MCF 10A (cell line): ENCODE results near the gene ART1. TPM values are rescaled to one million over a fixed set of nuclear protein-coding genes. Genes with fewer than 3 reads are reported as not detected.
A peak's percentile ranks its signal among the peaks of the same experiment; 100 is the strongest.
"Not testable (repeated sequence)": the region's sequence is repeated elsewhere in the genome, so short reads cannot be mapped to it uniquely, and the experiment has no call there.

Experiments used
- BruUV-seq: library from RNA; stranded (reverse); fragments of 400-500 nt; replicated peaks from 2 replicates; lab custom pipeline; 2021; lab: Mats Ljungman, UMichigan
- CTCF ChIA-PET: fragments of 300-600 bp; sonication (Branson Sonifier 250); formaldehyde crosslinking; extraction: SDS; loops from one replicate; lab custom pipeline; 2021; ENCODE audit warnings: antibody characterized with exemption, inconsistent platforms; lab: Yijun Ruan, JAX
- POLR2A ChIA-PET: fragments of 300-600, 350-650 bp; sonication (Branson Sonifier 250); formaldehyde crosslinking; extraction: SDS; loops from one replicate; lab custom pipeline; 2020; ENCODE audit warnings: antibody characterized with exemption, inconsistent platforms; lab: Yijun Ruan, JAX
- DNase-seq: peaks from one replicate; pipeline ENCODE4 v3.0.0-alpha.2; 2018; ENCODE audit not compliant: unreplicated experiment
- H3K27ac Mint-ChIP-seq: one replicate; pipeline ENCODE4 v1.8.0; 2022; ENCODE audit warnings: mild to moderate bottlenecking, low read depth, mixed read lengths; ENCODE audit not compliant: unreplicated experiment
- H3K27me3 Mint-ChIP-seq: one replicate; pipeline ENCODE4 v1.8.0; 2022; ENCODE audit warnings: mixed read lengths; ENCODE audit not compliant: insufficient read depth, unreplicated experiment
- H3K36me3 Mint-ChIP-seq: one replicate; pipeline ENCODE4 v1.8.0; 2022; ENCODE audit warnings: mild to moderate bottlenecking, moderate library complexity, mixed read lengths; ENCODE audit not compliant: insufficient read depth, unreplicated experiment
- H3K4me1 Mint-ChIP-seq: one replicate; pipeline ENCODE4 v1.8.0; 2022; ENCODE audit warnings: mixed read lengths; ENCODE audit not compliant: insufficient read depth, unreplicated experiment
- H3K4me3 Mint-ChIP-seq: one replicate; pipeline ENCODE4 v1.8.0; 2022; ENCODE audit warnings: mild to moderate bottlenecking, moderate library complexity, mixed read lengths; ENCODE audit not compliant: unreplicated experiment
- H3K9me3 Mint-ChIP-seq: one replicate; pipeline ENCODE4 v1.8.0; 2022; ENCODE audit warnings: mixed read lengths; ENCODE audit not compliant: unreplicated experiment
- intact Hi-C: fragments of 100-400 bp; cut with micrococcal nuclease; formaldehyde crosslinking; loops from 2 replicates; pipeline ENCODE4 v1.14.1; 2022
- total RNA-seq: library from RNA; stranded (reverse); gene quantifications from 2 replicates; pipeline ENCODE4 v1.2.3, GENCODE V29; 2022
- TF ChIP-seq, protein P1 (sequence below): fragments of 200-600 bp; IDR thresholded peaks from one replicate; pipeline ENCODE4 v1.8.0; 2022; ENCODE audit warnings: antibody characterized with exemption, mild to moderate bottlenecking; ENCODE audit not compliant: unreplicated experiment

ART1 gene
- total RNA-seq, 1 experiment from 2014 or later = not detected

DNA sequence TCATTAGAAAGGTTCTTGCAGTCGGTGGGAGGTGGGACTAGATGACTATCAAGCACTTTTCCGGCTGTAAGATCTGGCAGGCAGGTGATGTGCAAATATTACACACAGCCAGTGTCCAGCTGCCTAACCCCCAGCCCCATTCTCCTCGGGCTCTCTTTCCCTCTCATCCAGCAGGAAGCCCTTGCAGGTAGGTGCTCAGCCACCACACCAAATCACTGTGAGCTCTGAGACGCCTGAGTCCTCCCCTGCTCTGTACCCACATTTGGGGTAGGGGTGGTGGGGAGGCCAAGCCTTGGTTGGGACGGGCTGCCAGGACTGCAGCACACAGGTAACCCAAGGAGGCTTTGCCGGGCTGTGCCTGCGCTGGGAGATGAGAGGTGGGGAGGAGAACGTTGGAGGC, 3.7 kb upstream of the ART1 start:
- no peak for DNase-seq
- Mint-ChIP-seq H3K9me3 (no peaks in the 10 kb centered on the region), H3K27ac (no peak overlapping the region), H3K36me3 (peaks cover 5% of the 10 kb centered on the region), H3K4me1 (peaks cover 12% of the 10 kb centered on the region), H3K4me3 (peak overlapping the region; percentile 66), H3K27me3 (peaks cover 39% of the 10 kb centered on the region)
- TF ChIP-seq, protein P1, sequence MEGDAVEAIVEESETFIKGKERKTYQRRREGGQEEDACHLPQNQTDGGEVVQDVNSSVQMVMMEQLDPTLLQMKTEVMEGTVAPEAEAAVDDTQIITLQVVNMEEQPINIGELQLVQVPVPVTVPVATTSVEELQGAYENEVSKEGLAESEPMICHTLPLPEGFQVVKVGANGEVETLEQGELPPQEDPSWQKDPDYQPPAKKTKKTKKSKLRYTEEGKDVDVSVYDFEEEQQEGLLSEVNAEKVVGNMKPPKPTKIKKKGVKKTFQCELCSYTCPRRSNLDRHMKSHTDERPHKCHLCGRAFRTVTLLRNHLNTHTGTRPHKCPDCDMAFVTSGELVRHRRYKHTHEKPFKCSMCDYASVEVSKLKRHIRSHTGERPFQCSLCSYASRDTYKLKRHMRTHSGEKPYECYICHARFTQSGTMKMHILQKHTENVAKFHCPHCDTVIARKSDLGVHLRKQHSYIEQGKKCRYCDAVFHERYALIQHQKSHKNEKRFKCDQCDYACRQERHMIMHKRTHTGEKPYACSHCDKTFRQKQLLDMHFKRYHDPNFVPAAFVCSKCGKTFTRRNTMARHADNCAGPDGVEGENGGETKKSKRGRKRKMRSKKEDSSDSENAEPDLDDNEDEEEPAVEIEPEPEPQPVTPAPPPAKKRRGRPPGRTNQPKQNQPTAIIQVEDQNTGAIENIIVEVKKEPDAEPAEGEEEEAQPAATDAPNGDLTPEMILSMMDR = no peak
- intact Hi-C loops = no loop called here
- ChIA-PET CTCF (no interaction called here), POLR2A (no interaction called here)
- BruUV-seq = no TSS peak

DNA sequence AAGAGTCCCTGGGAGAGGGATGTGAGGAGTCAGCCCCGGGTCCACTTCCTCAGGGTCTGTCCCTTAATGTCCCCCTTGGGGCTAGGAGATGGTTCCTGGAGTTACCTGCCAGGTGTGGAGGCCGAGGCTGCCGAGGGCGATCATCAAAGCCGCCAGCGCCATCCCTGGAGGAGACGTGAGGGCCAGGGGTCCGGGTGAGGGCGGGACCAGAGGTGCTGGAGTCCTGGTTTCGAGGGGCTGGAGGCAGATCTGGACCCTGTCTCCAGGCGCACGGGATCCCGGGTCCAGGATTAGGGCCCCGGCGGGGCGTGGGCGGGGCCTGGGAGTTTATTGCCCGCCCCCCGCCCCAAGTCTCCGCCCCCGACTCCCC, 3.2 kb upstream of the ART1 start, which contains the start of gene ART5:
Gene ART5 (minus strand): TSS at position 292 of the 370 bp plus-strand sequence. CDS start 130 bp downstream, at position 162.
- CTCF ChIA-PET = no interaction called here
- POLR2A ChIA-PET = no interaction called here
- no peak for DNase-seq
- intact Hi-C loops = no loop called here
- no peaks in the 10 kb centered on the region for H3K9me3 Mint-ChIP-seq
- peaks cover 12% of the 10 kb centered on the region for H3K4me1 Mint-ChIP-seq
- H3K4me3 Mint-ChIP-seq = peak within 1 kb of the TSS; percentile 66
- no TSS peak for BruUV-seq
- no peak within 1 kb of the TSS for H3K27ac Mint-ChIP-seq
- H3K27me3 Mint-ChIP-seq = peaks cover 34% of the 10 kb centered on the region
- H3K36me3 Mint-ChIP-seq = peaks cover 5% of the 10 kb centered on the region
- TF ChIP-seq, protein P1 = no peak

DNA sequence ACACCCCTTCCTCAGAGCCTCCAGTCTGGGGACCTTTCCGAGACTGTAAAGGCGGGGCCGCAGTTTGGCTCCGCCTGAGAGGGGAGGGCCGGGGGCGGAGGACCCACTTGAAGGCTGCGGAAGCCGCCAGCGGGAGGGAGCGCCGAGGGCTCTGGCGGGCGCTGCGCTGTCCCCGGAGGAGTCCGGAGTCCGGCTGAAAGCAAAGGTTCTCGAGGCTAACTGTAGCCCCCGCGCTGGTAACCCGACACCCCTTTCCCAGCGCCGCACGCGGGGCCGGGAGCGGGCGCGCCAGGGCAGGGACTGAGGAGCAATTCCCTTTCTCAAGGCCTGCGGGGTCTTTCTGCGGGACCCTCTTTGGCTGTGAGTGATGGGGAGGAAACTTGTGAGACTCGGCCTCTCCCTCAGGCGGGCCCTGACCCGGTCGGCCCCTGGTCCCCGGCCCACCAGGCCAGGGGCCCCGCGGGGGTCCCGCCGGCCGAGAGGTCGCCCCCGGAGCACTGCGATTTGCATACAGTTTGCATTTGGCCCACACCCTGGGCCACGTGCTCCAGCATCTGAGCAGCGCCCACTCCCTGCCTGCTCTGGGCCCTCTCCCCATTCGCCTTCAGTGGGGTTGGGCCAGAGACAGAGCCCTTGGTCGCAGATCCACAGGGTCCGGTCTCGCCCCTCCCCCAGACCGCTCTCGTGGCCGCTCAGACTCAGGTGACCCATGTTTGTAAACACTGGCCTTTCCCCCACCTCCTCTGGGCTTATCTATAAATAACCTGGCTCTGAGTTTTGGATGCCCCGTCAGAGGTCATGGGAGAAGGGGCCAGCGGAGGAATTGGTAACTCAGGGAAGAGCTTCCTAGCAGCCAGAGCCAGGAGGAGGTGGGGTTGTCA, 2.6 kb upstream of the ART1 start:
- TF ChIP-seq, protein P1 = no peak
- Mint-ChIP-seq H3K9me3 (no peaks in the 10 kb centered on the region), H3K27me3 (peaks cover 28% of the 10 kb centered on the region), H3K4me3 (peak overlapping the region; percentile 66), H3K4me1 (peaks cover 12% of the 10 kb centered on the region), H3K27ac (no peak overlapping the region), H3K36me3 (peaks cover 5% of the 10 kb centered on the region)
- intact Hi-C loops = no loop called here
- DNase-seq = peak; percentile 71
- BruUV-seq = no TSS peak
- ChIA-PET POLR2A (interaction anchor here (0.6 kb wide), 1 partner anchor 18 kb away, joined by 3 read pairs; no protein-coding TSS in a partner anchor), CTCF (interaction anchor here (0.6 to 1.4 kb wide), 2 partner anchors 10 to 18 kb away, joined by 3 to 4 read pairs; no protein-coding TSS in a partner anchor)

DNA sequence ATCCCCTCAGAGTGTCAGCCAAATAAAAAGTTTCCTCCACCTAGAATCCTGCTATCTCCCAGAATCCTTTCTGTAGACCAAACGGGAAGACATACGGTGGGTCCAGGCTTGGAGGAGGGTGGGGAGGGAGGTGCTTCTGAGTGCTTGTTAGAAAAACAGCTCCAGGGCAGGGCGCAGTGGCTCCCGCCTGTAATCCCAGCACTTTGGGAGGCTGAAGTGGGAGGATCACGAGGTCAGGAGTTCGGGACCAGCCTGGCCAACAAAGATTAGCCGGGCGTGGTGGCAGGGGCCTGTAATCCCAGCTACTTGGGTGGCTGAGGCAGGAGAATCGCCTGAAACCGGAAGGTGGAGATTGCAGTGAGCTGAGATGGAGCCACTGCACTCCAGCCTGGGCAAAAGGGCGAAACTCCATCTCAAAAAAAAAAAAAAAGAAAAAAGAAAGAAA, 1.8 kb upstream of the ART1 start:
- intact Hi-C loops, H3K27ac Mint-ChIP-seq, H3K9me3 Mint-ChIP-seq, BruUV-seq, H3K4me3 Mint-ChIP-seq, H3K36me3 Mint-ChIP-seq, DNase-seq: not testable (repeated sequence)
- Mint-ChIP-seq H3K27me3 (peaks cover 31% of the 10 kb centered on the region), H3K4me1 (peaks cover 12% of the 10 kb centered on the region)
- ChIA-PET CTCF (interaction anchor here (1.4 kb wide), 1 partner anchor 11 kb away, joined by 4 read pairs; no protein-coding TSS in a partner anchor), POLR2A (interaction anchor here (0.6 kb wide), 1 partner anchor 17 kb away, joined by 3 read pairs; no protein-coding TSS in a partner anchor)
